HG03457 (cell line): ENCODE data around the gene CEP112.
"Not testable (repeated sequence)": the region's sequence is repeated elsewhere in the genome, so short reads cannot be mapped to it uniquely, and the experiment has no call there.

Source experiments
- ATAC-seq: cut with Tn5 transposase; IDR thresholded peaks from one replicate; pipeline ENCODE4 v1.9.1; 2021; ENCODE audit warnings: moderate number of reproducible peaks; ENCODE audit not compliant: unreplicated experiment

CEP112 gene

GRCh38 chr17:66085221-66085620 lies 106.7 kb downstream of the CEP112 start:
- ATAC-seq: no peak

GRCh38 chr17:66080670-66081069 lies 111.3 kb downstream of the CEP112 start:
- not testable (repeated sequence) for ATAC-seq

- ATAC-seq: no peak
Measured at GRCh38 chr17:66076546-66077190, 115.3 kb downstream of the CEP112 start.

GRCh38 chr17:66073384-66073783 lies 118.5 kb downstream of the CEP112 start:
- no peak for ATAC-seq

GRCh38 chr17:66063686-66064085 lies 128.2 kb downstream of the CEP112 start:
- ATAC-seq: no peak

- ATAC-seq: no peak
Measured at GRCh38 chr17:66056148-66056547, 135.8 kb downstream of the CEP112 start.

GRCh38 chr17:66054242-66054641 lies 137.7 kb downstream of the CEP112 start:
- no peak for ATAC-seq

- no peak for ATAC-seq
Measured at GRCh38 chr17:66044083-66044482, 147.8 kb downstream of the CEP112 start.

GRCh38 chr17:66043419-66043818 lies 148.5 kb downstream of the CEP112 start:
- no peak for ATAC-seq

GRCh38 chr17:66040402-66040801 lies 151.5 kb downstream of the CEP112 start:
- no peak for ATAC-seq

GRCh38 chr17:66038125-66038524 lies 153.8 kb downstream of the CEP112 start:
- no peak for ATAC-seq

- ATAC-seq: no peak
Measured at GRCh38 chr17:66037221-66037620, 154.7 kb downstream of the CEP112 start.

GRCh38 chr17:66032082-66032712 lies 159.7 kb downstream of the CEP112 start:
- no peak for ATAC-seq

GRCh38 chr17:66025551-66025950 lies 166.4 kb downstream of the CEP112 start:
- no peak for ATAC-seq

- no peak for ATAC-seq
Measured at GRCh38 chr17:66021757-66022156, 170.2 kb downstream of the CEP112 start.

GRCh38 chr17:66018786-66019185 lies 173.1 kb downstream of the CEP112 start:
- ATAC-seq: no peak

- ATAC-seq: no peak
Measured at GRCh38 chr17:66016231-66016630, 175.7 kb downstream of the CEP112 start.

- no peak for ATAC-seq
Measured at GRCh38 chr17:66008680-66009079, 183.3 kb downstream of the CEP112 start.

- ATAC-seq: no peak
Measured at GRCh38 chr17:66006654-66007053, 185.3 kb downstream of the CEP112 start.

GRCh38 chr17:66002812-66003211 lies 189.1 kb downstream of the CEP112 start:
- ATAC-seq: no peak

GRCh38 chr17:66002063-66002585 lies 189.8 kb downstream of the CEP112 start:
- no peak for ATAC-seq

GRCh38 chr17:66000216-66000615 lies 191.7 kb downstream of the CEP112 start:
- no peak for ATAC-seq

- no peak for ATAC-seq
Measured at GRCh38 chr17:65998675-65999074, 193.3 kb downstream of the CEP112 start.
